ENCODE measurements around the gene WWOX.

GRCh38 chr16:79171931-79172705, 1072.7 kb downstream of the WWOX start:
- no peak for TF ChIP-seq ZNF574 (CRISPR knock-in tag; IDR thresholded peaks at IDR 0.05)
- TF ChIP-seq PHF8 (CRISPR knock-in tag; IDR thresholded peaks at IDR 0.05), result no peak
- TF ChIP-seq, protein P1, sequence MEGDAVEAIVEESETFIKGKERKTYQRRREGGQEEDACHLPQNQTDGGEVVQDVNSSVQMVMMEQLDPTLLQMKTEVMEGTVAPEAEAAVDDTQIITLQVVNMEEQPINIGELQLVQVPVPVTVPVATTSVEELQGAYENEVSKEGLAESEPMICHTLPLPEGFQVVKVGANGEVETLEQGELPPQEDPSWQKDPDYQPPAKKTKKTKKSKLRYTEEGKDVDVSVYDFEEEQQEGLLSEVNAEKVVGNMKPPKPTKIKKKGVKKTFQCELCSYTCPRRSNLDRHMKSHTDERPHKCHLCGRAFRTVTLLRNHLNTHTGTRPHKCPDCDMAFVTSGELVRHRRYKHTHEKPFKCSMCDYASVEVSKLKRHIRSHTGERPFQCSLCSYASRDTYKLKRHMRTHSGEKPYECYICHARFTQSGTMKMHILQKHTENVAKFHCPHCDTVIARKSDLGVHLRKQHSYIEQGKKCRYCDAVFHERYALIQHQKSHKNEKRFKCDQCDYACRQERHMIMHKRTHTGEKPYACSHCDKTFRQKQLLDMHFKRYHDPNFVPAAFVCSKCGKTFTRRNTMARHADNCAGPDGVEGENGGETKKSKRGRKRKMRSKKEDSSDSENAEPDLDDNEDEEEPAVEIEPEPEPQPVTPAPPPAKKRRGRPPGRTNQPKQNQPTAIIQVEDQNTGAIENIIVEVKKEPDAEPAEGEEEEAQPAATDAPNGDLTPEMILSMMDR (CRISPR knock-in tag; IDR thresholded peaks at IDR 0.05), result no peak
- TF ChIP-seq SP1 (IDR thresholded peaks at IDR 0.05), result no peak
- no peak for TF ChIP-seq SP1 (CRISPR knock-in tag; IDR thresholded peaks at IDR 0.05)
- no peak for TF ChIP-seq ARHGAP35 (CRISPR knock-in tag; IDR thresholded peaks at IDR 0.05; ENCODE audit: borderline replicate concordance)
